Coronary artery (tissue), 2 donors: ENCODE results near the gene RIT2.

Experiments used
- DNase-seq: peaks from one replicate; pipeline ENCODE4 v3.0.0-alpha.2; 2017; ENCODE audit warnings: low spot score
- H3K27ac ChIP-seq, 2 donors: fragments of 200-600 bp; sonication (generic); one replicate each; pipeline ENCODE4 v1.5.1; 2016 to 2019
- H3K4me3 ChIP-seq: fragments of 200-600 bp; sonication (generic); 2 replicates; pipeline ENCODE4 v1.5.1; 2016; ENCODE audit warnings: mild to moderate bottlenecking, moderate library complexity
- TF ChIP-seq, protein P1 (sequence below): fragments of 200-600 bp; sonication (generic); IDR thresholded peaks from one replicate; pipeline ENCODE4 v1.5.1; 2019; ENCODE audit warnings: antibody characterized with exemption

The RIT2 gene

DNA sequence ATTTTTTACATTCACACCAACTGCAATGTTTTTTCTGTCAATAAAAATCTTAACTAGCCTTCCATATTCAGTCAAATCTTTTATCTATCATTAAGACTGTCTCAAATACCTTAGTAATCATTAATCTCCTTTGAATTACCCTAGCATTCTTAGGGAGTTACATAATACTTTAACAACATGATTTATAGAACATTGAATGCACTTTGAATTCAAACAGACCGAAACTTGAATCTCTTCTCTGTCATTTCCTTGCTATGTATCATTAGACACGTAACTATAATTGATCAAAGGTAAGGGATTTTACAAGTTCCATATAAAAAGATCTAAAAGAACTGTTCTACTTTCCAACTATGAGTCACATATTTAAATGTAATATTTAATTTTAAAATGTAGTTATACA, 330.9 kb downstream of the RIT2 start:
- TF ChIP-seq, protein P1, sequence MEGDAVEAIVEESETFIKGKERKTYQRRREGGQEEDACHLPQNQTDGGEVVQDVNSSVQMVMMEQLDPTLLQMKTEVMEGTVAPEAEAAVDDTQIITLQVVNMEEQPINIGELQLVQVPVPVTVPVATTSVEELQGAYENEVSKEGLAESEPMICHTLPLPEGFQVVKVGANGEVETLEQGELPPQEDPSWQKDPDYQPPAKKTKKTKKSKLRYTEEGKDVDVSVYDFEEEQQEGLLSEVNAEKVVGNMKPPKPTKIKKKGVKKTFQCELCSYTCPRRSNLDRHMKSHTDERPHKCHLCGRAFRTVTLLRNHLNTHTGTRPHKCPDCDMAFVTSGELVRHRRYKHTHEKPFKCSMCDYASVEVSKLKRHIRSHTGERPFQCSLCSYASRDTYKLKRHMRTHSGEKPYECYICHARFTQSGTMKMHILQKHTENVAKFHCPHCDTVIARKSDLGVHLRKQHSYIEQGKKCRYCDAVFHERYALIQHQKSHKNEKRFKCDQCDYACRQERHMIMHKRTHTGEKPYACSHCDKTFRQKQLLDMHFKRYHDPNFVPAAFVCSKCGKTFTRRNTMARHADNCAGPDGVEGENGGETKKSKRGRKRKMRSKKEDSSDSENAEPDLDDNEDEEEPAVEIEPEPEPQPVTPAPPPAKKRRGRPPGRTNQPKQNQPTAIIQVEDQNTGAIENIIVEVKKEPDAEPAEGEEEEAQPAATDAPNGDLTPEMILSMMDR = no peak

DNA sequence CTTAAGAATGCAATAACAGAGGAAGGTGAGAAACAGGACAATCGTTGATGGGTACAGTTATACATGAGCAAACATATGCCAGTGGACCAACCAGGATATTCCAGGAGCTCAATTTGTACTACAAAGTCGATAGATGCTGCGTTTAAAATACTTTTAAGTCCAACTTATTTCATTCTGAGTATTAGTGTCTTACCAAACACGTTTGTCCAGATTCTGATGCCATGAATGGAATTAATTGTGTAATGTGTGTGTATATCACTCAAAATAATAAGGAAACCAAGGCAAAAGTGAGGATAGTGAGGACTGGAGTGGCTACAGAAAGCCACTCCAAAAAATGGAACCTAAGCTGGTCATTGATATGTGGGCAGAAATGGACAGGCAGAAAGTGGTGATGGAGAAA, 332.6 kb downstream of the RIT2 start:
- Histone ChIP-seq H3K4me3 (no peak overlapping the region), H3K27ac (no peak overlapping the region)
- no peak for DNase-seq
- TF ChIP-seq, protein P1 = no peak

More for the DNA sequence above, 330.9 kb downstream of the RIT2 start:
- Histone ChIP-seq H3K27ac (no peak overlapping the region), H3K4me3 (no peak overlapping the region)
- no peak for DNase-seq

DNA sequence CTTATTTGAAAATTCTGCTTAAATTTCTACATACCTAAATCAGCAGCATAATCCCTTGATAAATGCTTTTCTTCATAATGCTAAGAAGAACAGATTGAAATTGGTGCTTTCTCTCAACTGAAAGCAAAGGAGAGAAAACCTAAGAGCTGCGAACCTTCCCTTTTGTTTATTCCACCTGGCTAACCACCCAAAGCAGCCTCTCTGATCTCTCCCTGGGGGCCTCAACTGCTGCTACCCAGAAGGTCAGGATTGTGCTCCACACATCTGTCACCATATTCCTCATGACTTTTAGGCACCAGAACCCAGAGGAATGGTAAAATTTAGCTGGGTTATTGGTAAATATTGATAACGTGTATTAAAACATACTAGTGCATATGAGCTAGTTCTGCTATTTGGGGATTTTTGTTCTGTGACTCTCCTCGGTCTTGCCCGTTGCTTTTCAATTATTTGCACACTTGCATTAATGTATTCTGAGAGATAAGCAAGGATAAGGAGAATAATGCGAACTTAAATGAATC, 334.1 kb downstream of the RIT2 start:
- no peak overlapping the region for H3K27ac ChIP-seq
- H3K4me3 ChIP-seq = no peak overlapping the region
- no peak for DNase-seq
- TF ChIP-seq, protein P1 = no peak

DNA sequence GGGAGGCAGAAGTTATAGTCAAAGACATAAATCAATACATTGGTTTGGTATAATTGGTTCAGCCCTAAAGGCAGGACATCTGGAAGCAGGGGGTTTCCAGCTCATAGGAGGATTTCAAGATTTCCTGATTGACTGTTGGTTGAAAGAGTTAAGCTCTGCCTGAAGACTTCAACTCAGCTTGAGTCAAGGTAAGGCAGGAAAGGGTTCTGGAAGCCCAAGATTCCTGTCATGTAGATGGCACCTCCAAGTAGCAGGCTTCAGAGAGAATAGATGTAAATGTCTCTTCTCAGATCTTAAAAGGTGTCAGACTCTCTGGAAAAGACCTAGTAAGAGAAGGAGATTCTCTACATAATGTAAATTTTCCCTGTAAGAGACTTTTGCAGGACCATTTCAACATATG, 335.3 kb downstream of the RIT2 start:
- Histone ChIP-seq H3K4me3 (no peak overlapping the region), H3K27ac (no peak overlapping the region)
- TF ChIP-seq, protein P1 = no peak
- no peak for DNase-seq

DNA sequence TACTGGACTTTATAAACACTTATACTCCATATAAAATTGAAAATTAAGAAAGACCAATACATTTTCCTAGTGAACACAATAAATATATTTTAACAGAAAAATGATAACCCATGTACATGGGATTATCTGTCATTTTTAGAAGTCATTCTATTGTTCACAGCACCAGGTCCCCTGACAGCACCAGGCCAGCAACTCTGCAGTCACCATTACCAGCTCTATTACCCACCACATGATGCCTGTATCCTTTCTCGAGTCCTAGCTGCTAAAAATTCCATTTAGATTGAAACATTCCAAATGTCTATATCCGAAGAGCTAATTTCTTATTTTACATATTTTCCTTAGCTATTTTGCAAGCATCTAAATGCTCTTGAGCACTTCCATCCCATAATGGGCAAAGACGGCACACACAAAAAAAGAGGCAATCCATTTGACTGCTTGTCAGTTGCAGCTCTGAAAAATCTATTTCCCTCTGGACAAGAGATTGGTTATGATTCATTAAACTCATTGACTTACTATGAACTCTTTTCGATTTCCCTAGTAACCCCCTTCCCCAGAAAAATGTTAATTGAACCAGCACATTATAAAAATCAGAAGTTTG, 336.9 kb downstream of the RIT2 start:
- no peak overlapping the region for H3K27ac ChIP-seq
- H3K4me3 ChIP-seq = no peak overlapping the region
- no peak for DNase-seq
- TF ChIP-seq, protein P1 = no peak

DNA sequence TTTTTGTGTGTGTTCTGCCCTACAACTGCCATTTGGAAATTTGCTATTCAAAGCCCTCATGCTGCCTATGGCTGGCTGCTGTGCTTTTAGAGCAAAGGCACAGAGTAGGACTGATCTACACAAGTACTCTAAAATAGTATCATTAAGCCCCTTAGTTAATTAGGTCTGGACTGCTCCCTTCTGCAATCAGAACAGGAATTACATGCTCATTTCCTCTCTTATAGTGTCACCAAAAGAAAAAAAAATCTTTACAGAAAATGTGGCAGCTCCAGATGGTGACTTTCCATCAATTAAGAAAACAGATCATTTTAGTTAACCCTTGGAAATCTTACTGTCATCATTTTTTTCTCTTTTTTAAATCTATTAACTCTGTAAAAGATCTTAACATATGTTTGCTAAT, 337.5 kb downstream of the RIT2 start:
- Histone ChIP-seq H3K27ac (no peak overlapping the region), H3K4me3 (no peak overlapping the region)
- TF ChIP-seq, protein P1 = no peak
- no peak for DNase-seq

DNA sequence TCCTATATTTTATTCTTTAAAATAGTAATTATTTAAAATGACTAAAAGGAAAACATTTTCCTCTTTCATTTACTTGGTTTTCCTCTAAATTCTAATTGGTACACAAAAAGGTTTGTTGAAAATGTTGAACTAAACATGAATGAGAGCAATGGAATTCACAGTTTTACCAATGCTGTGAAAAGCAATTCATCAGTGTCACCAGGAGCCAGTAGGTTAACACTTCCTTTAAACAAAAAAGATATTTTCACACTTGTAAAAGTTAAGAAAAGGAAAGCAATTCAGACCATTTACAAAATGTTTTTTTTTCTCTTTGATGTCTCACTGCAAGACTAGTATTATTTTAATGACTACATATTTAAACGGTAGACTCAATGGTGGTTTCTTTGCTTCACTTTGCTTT, 341.6 kb downstream of the RIT2 start:
- H3K27ac ChIP-seq = no peak overlapping the region
- H3K4me3 ChIP-seq = no peak overlapping the region
- TF ChIP-seq, protein P1 = no peak
- no peak for DNase-seq
